GM12873 (cell line): ENCODE results near the gene TMEM51.

Experiments used
- TF ChIP-seq, protein P1 (sequence below): IDR thresholded peaks from 2 replicates; pipeline ENCODE4 v1.5.1; 2012; ENCODE audit warnings: low read depth, mild to moderate bottlenecking, moderate library complexity, low read length, control low read depth; ENCODE audit not compliant: insufficient read depth; ENCODE audit errors: missing control alignments

The TMEM51 gene

GRCh38 chr1:15128520-15129313, 24.8 kb upstream of the TMEM51 start:
- TF ChIP-seq, protein P1, sequence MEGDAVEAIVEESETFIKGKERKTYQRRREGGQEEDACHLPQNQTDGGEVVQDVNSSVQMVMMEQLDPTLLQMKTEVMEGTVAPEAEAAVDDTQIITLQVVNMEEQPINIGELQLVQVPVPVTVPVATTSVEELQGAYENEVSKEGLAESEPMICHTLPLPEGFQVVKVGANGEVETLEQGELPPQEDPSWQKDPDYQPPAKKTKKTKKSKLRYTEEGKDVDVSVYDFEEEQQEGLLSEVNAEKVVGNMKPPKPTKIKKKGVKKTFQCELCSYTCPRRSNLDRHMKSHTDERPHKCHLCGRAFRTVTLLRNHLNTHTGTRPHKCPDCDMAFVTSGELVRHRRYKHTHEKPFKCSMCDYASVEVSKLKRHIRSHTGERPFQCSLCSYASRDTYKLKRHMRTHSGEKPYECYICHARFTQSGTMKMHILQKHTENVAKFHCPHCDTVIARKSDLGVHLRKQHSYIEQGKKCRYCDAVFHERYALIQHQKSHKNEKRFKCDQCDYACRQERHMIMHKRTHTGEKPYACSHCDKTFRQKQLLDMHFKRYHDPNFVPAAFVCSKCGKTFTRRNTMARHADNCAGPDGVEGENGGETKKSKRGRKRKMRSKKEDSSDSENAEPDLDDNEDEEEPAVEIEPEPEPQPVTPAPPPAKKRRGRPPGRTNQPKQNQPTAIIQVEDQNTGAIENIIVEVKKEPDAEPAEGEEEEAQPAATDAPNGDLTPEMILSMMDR: peak; percentile 94

- TF ChIP-seq, protein P1: no peak
Measured at GRCh38 chr1:15129944-15130343, 23.6 kb upstream of the TMEM51 start.

- TF ChIP-seq, protein P1: no peak
Measured at GRCh38 chr1:15130607-15131006, 22.9 kb upstream of the TMEM51 start.

DNA sequence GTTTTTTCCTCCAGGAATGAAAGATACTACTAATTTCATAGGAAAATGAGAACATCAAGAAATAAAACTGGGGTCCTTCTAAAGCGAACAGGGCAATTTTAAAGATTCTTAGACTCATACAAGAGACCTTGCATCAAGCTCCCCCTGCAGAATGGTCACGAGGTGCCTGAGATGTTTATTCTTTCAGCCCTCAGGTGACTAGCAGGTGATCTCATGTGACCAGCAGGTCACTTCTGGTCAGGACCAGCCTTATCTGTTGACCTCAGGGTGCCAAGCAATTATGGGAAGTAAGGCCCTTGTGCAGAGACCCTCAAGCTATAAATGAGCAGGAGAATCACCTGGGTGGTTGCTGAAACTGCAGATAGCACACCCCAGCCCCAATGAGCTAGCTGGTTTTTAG, 20.6 kb upstream of the TMEM51 start:
- TF ChIP-seq, protein P1: no peak

GRCh38 chr1:15134285-15134684, 19.3 kb upstream of the TMEM51 start:
- TF ChIP-seq, protein P1: no peak

DNA sequence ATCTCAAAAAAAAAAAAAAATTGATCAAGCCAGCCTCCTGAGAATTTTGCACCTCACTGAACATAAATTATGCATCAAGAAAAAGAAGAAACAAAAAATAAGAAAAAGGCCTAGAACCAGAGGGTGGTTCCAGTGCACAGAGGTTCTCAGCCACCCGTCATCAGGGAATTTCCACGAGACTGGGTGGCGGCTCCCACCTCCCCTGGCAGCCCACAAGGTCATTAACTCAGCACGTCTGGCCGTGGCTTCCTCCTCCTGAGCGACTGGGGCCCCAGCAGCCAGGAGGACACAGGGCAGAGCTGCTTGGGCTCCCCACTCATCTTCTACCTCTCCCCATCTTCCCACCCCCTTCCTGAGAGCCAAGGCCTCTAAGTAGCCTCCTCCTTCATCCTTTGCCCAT, 15.7 kb upstream of the TMEM51 start:
- TF ChIP-seq, protein P1: no peak

DNA sequence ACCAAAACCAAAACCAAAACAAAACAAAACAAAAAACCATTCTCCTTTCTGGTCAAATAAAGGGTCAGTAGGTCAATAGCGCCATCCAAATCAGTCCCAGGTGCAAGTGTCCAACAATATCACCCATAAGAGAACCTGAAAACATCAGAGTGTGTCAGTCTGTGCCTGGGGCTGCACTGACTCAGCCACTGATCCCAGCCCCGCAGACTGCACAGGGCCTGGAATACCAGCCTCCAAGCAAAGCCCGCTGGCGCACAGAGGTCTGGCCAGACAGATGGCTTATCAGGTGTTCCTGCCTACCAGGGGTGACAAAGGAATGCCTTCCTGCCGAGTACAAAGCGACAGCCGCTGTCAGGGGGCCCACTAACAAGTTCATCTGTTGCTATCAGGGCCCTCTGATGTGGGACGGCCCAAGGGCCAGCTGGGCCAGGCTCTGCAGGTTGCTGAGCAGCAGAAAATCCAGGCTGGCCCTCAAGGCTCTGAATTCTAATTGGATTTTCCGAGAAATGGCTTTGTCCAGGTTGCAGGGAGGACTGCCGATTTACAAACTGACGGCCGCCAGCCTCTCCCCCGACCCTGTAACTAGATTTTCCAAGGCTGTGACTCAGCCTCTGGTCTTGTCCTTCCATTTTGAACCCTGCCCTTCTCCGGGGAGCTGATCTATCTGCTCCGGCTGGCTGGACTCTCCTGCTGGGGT, 13.7 kb upstream of the TMEM51 start:
- TF ChIP-seq, protein P1: no peak
